Peyer's patch (tissue), 4 donors: Measurements from ENCODE around the gene LINGO1.

Experiments used
- POLR2A ChIP-seq, 2 donors: fragments of 450-650 bp; IDR thresholded peaks; one replicate each; pipeline ENCODE4 v1.5.1; 2017; ENCODE audit warnings: antibody characterized with exemption in 2 of 2, mild to moderate bottlenecking in 2 of 2, moderate library complexity in 2 of 2
- TF ChIP-seq, protein P1 (sequence below), 6 experiments: fragments of 450-650 bp in 4 of 6; fragments of 200-600 bp in 2 of 6; sonication (generic) in 1 of 6; IDR thresholded peaks; one replicate each; pipeline ENCODE4 v1.5.1; 2017 to 2019; ENCODE audit warnings: antibody characterized with exemption in 6 of 6, mild to moderate bottlenecking in 3 of 6, moderate library complexity in 1 of 6

DNA sequence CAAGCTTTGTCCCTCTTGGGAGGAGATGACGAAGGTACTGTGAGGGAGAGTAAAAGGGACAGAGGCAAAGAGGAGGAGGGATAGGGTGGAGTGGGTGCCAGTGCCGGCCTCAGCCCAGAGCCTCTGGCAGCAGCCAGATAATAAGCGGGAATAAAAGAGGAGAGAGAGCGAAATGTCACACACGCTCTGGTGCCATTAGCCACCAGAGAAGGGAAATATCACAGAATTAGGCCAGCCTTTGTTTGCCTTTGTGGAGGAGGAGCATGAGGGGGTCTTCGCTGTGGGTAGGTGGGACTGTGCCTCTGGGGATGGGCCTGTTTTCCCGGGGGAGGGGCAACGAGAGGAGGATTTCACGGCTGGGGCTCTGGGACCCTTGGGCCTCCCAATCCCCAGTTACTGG is 67.8 kb downstream of the LINGO1 start:
- TF ChIP-seq, protein P1, sequence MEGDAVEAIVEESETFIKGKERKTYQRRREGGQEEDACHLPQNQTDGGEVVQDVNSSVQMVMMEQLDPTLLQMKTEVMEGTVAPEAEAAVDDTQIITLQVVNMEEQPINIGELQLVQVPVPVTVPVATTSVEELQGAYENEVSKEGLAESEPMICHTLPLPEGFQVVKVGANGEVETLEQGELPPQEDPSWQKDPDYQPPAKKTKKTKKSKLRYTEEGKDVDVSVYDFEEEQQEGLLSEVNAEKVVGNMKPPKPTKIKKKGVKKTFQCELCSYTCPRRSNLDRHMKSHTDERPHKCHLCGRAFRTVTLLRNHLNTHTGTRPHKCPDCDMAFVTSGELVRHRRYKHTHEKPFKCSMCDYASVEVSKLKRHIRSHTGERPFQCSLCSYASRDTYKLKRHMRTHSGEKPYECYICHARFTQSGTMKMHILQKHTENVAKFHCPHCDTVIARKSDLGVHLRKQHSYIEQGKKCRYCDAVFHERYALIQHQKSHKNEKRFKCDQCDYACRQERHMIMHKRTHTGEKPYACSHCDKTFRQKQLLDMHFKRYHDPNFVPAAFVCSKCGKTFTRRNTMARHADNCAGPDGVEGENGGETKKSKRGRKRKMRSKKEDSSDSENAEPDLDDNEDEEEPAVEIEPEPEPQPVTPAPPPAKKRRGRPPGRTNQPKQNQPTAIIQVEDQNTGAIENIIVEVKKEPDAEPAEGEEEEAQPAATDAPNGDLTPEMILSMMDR (IDR thresholded peaks at IDR 0.05): no peak
- no peak for TF ChIP-seq POLR2A (IDR thresholded peaks at IDR 0.05)
